Aorta (tissue), 5 donors: ENCODE results near the gene SPDYE4. TPM values are rescaled to one million over a fixed set of nuclear protein-coding genes. Genes with fewer than 3 reads are reported as not detected.

Experiments
- ATAC-seq: fragments of 200-7000 bp; cut with Tn5 transposase; one replicate; pipeline ENCODE4 v1.9.1; 2022; ENCODE audit warnings: moderate library complexity; ENCODE audit not compliant: low FRiP score
- DNase-seq, 2 donors: peaks; one replicate each; pipeline ENCODE4 v3.0.0-alpha.2; 2020
- H3K27ac ChIP-seq, 2 donors: one replicate each; pipeline ENCODE4 v1.5.1; 2013; ENCODE audit warnings: low read length in 2 of 2, mild to moderate bottlenecking in 2 of 2, moderate library complexity in 2 of 2, control low read depth in 1 of 2, inconsistent platforms in 1 of 2, low read depth in 1 of 2
- H3K27me3 ChIP-seq, 2 donors: one replicate each; pipeline ENCODE4 v1.6.1; 2013; ENCODE audit warnings: control low read depth in 1 of 2, low read length in 1 of 2, mild to moderate bottlenecking in 1 of 2, moderate library complexity in 1 of 2; ENCODE audit not compliant: insufficient read depth in 2 of 2, control insufficient read depth in 1 of 2
- H3K36me3 ChIP-seq, 2 donors: one replicate each; pipeline ENCODE4 v1.6.1; 2013; ENCODE audit warnings: control low read depth in 1 of 2, low read length in 1 of 2, mild to moderate bottlenecking in 1 of 2; ENCODE audit not compliant: insufficient read depth in 2 of 2, control insufficient read depth in 1 of 2
- H3K4me1 ChIP-seq, 2 donors: one replicate each; pipeline ENCODE4 v1.6.1; 2013; ENCODE audit warnings: low read length in 2 of 2, control low read depth in 1 of 2, mild to moderate bottlenecking in 1 of 2, moderate library complexity in 1 of 2; ENCODE audit not compliant: insufficient read depth in 2 of 2, control insufficient read depth in 1 of 2
- H3K4me3 ChIP-seq, 2 donors: one replicate each; pipeline ENCODE4 v1.5.1; 2013; ENCODE audit warnings: low read length in 2 of 2, control low read depth in 1 of 2, mild to moderate bottlenecking in 1 of 2
- H3K9me3 ChIP-seq: one replicate; pipeline ENCODE4 v1.6.1; 2013; ENCODE audit warnings: mild to moderate bottlenecking, low read length; ENCODE audit not compliant: control insufficient read depth
- WGBS, 2 donors: extraction: QIAGEN DNeasy Blood & Tissue Kit; methylation state at CpG; one replicate each; pipeline ENCODE4 v1.1.7; 2013; 5-methylcytosine and 5-hydroxymethylcytosine counted together
- intact Hi-C, 2 donors: fragments of 100-400 bp; cut with DNase I; formaldehyde crosslinking; loops; one replicate each; pipeline versions ENCODE4 v1.14.2 to v1.15.0; 2022
- polyA plus RNA-seq, 2 donors: library from polyadenylated mRNA; stranded (reverse); fragments of 200-250 nt; gene quantifications; one replicate each; pipeline ENCODE4 v1.2.3, GENCODE V29; 2013
- total RNA-seq, 2 donors: library from RNA; stranded (reverse); fragmentation: NEBNext Ultra II Directional; extraction: Animal tissue kit (Norgen Biotek cat#: 25700); gene quantifications; one replicate each; pipeline ENCODE4 v1.2.1, GENCODE V29; 2021
- donor health status: healthy with polysubstance abuse.
- donor health status: Bipolar disorder and iron deficiency.
- donor health status: DM: no; HTN: no; CAD: no.
- donor health status: DM: no; HTN: no; CAD: no.
- donor health status: DM: yes; HTN: yes; CAD: no.

SPDYE4 gene
- total and polyA plus RNA-seq, 4 donors = not detected

DNA sequence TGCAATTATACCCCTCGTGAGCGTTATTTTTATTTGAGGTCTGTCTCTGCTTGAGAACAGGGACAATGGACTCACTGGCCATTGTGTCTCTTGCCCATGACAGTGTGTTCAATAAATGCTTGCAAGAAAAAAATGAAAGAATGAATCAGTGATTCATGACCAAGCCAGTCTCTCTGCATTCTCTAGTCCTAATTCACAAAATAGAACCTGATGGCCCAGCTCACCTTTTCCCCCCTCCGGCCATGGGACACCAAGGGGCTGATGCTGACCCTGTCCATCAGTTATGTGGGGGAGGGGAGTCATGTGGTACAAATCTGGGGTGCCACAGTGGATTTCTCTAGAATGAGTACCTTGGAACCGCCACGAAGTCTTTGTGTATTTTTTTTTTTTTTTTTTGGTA, 51.9 kb downstream of the SPDYE4 start:
- no peak overlapping the region for H3K4me3 ChIP-seq
- 75 to 84% methylated on average over 5 of the region's 5 CpGs for WGBS, 2 donors
- peak in 1 of 2 donors; percentile 10 for DNase-seq

DNA sequence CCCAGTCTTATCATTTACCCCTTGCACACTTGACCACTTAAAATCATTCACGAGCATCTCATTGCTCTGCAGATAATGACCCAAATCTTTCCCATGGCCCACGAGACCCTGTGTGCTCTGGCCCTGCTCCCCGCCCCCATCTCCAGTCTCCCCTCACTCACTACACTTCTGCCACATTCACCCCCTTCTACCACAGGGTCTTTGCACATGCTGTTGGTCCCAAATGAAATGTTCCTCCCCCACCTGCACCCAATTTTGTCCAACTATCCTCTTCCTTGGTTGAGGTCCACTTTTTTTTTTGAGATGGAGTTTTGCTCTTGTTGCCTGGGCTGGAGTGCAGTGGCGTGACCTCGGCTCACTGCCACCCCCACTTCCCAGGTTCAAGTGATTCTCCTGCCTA, 52.9 kb downstream of the SPDYE4 start:
- Histone ChIP-seq H3K27ac (peak overlapping the region in 1 of 2 donors; percentile 34), H3K4me3 (no peak overlapping the region), H3K36me3 (no peaks in the 10 kb centered on the region), H3K9me3 (no peaks in the 10 kb centered on the region), H3K4me1 (peaks cover 4% of the 10 kb centered on the region in 2 donors), H3K27me3 (no peaks in the 10 kb centered on the region)
- peak in 1 of 2 donors; percentile 13 for DNase-seq
- no peak for ATAC-seq
- intact Hi-C loops = loop anchor here in 1 of 2 donors (5.0 kb wide), 1 partner anchor 37 kb away; the partner anchor contains the start of gene CCDC42
- 95 to 96% methylated on average over 5 of the region's 5 CpGs for WGBS, 2 donors

More for the DNA sequence above, 51.9 kb downstream of the SPDYE4 start:
- Histone ChIP-seq H3K36me3 (no peaks in the 10 kb centered on the region), H3K27ac (peak overlapping the region; percentile 86 to 90), H3K4me1 (peaks cover 4% of the 10 kb centered on the region in 2 donors), H3K27me3 (no peaks in the 10 kb centered on the region), H3K9me3 (no peaks in the 10 kb centered on the region)
- ATAC-seq = no peak
- intact Hi-C loops = loop anchor here in 1 of 2 donors (5.0 kb wide), 1 partner anchor 36 kb away; the partner anchor contains the start of gene CCDC42

DNA sequence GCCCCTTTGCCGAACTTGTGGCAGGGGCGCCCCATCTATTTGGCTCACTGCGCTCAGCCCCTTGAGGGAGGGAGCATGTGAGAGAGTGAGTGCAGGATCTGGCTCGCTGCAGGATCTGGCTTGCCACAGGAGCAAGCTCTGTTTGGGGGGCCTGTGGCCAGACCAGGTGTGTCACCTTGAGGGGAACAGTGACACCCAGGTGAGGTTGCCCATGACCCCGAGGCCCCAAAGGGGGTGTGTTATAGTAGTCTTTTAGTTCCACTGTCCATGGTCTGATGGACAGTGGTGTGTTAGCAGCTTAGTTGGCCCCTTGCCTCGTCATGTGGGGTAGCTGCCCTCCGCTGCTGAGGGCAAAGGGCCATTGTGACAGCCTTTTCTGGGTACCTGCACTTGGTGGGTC, 55.3 kb downstream of the SPDYE4 start:
- Histone ChIP-seq H3K9me3 (no peaks in the 10 kb centered on the region), H3K27me3 (no peaks in the 10 kb centered on the region), H3K4me1 (peaks cover 0 to 6% of the 10 kb centered on the region in 2 donors), H3K4me3 (no peak overlapping the region), H3K27ac (no peak overlapping the region), H3K36me3 (no peaks in the 10 kb centered on the region)
- no peak for ATAC-seq
- intact Hi-C loops = no loop called here
- WGBS, 2 donors = 57 to 79% methylated on average over 7 of the region's 7 CpGs
- DNase-seq = peak in 1 of 2 donors; percentile 46

DNA sequence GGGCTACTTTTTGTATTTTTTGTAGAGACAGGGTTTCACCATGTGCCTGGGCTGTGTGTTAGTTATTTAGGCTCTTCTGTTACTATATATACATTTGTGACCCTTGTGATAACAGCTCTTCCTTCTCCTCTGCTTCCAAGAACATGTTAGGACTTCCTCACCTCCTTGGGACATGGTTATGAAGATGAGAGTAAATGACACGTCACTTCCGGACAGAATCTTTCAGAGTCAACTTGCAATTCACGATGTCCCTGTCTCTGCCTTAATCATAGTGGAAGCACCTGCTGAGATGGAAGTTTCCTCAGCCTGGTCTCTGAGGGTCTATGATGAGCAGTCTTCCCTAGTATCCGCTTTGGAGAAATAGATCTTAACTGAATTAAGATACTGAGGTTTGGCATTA, 56.6 kb downstream of the SPDYE4 start:
- Histone ChIP-seq H3K27ac (no peak overlapping the region), H3K4me1 (peaks cover 0 to 4% of the 10 kb centered on the region in 2 donors), H3K9me3 (no peaks in the 10 kb centered on the region), H3K27me3 (no peaks in the 10 kb centered on the region), H3K36me3 (no peaks in the 10 kb centered on the region), H3K4me3 (no peak overlapping the region)
- 86 to 92% methylated on average over 4 of the region's 4 CpGs for WGBS, 2 donors
- ATAC-seq (no peak), DNase-seq (no peak)
- intact Hi-C loops = no loop called here

DNA sequence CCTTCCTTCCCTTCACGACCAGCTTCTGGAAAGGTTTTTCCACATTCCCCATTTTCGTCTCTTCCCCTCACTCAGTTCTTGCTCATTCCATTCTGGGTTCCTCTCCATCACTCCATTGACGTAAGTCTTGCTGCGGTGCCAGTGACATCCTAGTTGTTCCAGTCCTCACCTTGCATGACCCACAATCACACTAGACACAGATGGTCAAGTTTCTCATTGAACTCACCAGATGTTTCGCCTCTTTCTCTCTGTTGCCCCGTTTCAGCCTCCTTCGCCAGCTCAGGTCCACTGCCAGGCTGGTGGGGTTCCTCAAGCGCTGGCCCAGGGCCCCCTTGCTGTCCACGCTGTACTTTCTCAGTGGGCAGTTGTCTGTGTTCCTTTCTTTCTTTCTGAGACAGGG, 57.1 kb downstream of the SPDYE4 start:
- no peaks in the 10 kb centered on the region for H3K36me3 ChIP-seq
- no peak overlapping the region for H3K4me3 ChIP-seq
- no peak for ATAC-seq
- peaks cover 0 to 4% of the 10 kb centered on the region in 2 donors for H3K4me1 ChIP-seq
- no peaks in the 10 kb centered on the region for H3K27me3 ChIP-seq
- 85 to 86% methylated on average over 9 of the region's 9 CpGs for WGBS, 2 donors
- H3K27ac ChIP-seq = no peak overlapping the region
- intact Hi-C loops = no loop called here
- no peaks in the 10 kb centered on the region for H3K9me3 ChIP-seq
- peak in 1 of 2 donors; percentile 33 for DNase-seq

Other genes starting within 250 kb of the SPDYE4 start
- 1,000 to 10,000 TPM; 1,394 to 1,963 TPM for gene MYH10, start 127.8 kb downstream of the SPDYE4 start, total RNA-seq
- 100 to 1,000 TPM; 205 to 244 TPM for gene MYH10, start 127.8 kb downstream of the SPDYE4 start, polyA plus RNA-seq
- under 1 TPM in 1 of 2 donors, not detected in 1; 0.58 TPM for gene CCDC42, start 13.7 kb downstream of the SPDYE4 start, total RNA-seq
- gene CCDC42, start 13.7 kb downstream of the SPDYE4 start, polyA plus RNA-seq = 1 to 10 TPM; 1.6 to 1.9 TPM
- under 1 TPM; 0.19 to 0.39 TPM for gene MFSD6L, start 40.8 kb upstream of the SPDYE4 start, total RNA-seq
- gene MFSD6L, start 40.8 kb upstream of the SPDYE4 start, polyA plus RNA-seq = not detected
- 1 to 10 TPM; 1.3 to 3.5 TPM for gene PIK3R6, start 109.1 kb upstream of the SPDYE4 start, total RNA-seq
- gene PIK3R6, start 109.1 kb upstream of the SPDYE4 start, polyA plus RNA-seq = under 1 TPM; 0.10 to 0.75 TPM
- 10 to 100 TPM; 18.4 to 18.5 TPM for gene PIK3R5, start 207.2 kb upstream of the SPDYE4 start, total RNA-seq
- 1 to 10 TPM; 1.4 to 8.4 TPM for gene PIK3R5, start 207.2 kb upstream of the SPDYE4 start, polyA plus RNA-seq